K562 (cell line): ENCODE measurements around the gene ABCC1. TPM values are rescaled to one million over a fixed set of nuclear protein-coding genes. Genes with fewer than 3 reads are reported as not detected.
"Not testable (repeated sequence)": the region's sequence is repeated elsewhere in the genome, so short reads cannot be mapped to it uniquely, and the experiment has no call there.

Experiments
- ATAC-seq: fragments of 200-7000 bp; cut with Tn5 transposase; 3 replicates; pipeline ENCODE4 v1.9.1; 2020; ENCODE audit warnings: moderate library complexity
- BruUV-seq: library from RNA; stranded (reverse); fragments of 400-500 nt; replicated peaks from 2 replicates; lab custom pipeline; 2021; lab: Mats Ljungman, UMichigan
- CTCF ChIA-PET: fragments of 300-600 bp; formaldehyde crosslinking; extraction: SDS; loops from one replicate; lab custom pipeline; 2021; ENCODE audit warnings: low intra/inter-chr PET ratio; lab: Yijun Ruan, JAX
- POLR2A ChIA-PET: fragments of 300-600, 350-650 bp; sonication (Branson Sonifier 250); formaldehyde crosslinking; extraction: SDS; loops from one replicate; lab custom pipeline; 2021; ENCODE audit warnings: antibody characterized with exemption, inconsistent platforms; lab: Yijun Ruan, JAX
- DNase-seq, 4 experiments: peaks; one replicate each; pipeline versions ENCODE4 v3.0.0 to v3.0.0-alpha.2; 2011 to 2018; ENCODE audit warnings: low spot score in 3 of 4, mixed read lengths in 3 of 4; ENCODE audit errors: extremely low read depth in 1 of 4
- FAIRE-seq: peaks from 2 replicates; lab custom pipeline; 2011; peaks lifted over from hg19 to GRCh38; lab: Jason Lieb, UNC
- H2AFZ ChIP-seq: 2 replicates; pipeline ENCODE4 v1.6.0; 2011; ENCODE audit warnings: low read depth, low read length, control low read depth, inconsistent platforms
- H3K27ac ChIP-seq: fragments of 200-600 bp; 3 replicates; pipeline ENCODE4 v1.8.0; 2011; ENCODE audit warnings: low read depth, mild to moderate bottlenecking, control low read depth, inconsistent platforms, low read length, moderate library complexity, mixed read lengths; ENCODE audit errors: extremely low read depth
- H3K27me3 ChIP-seq, 2 experiments: fragments of 300-600 bp in 1 of 2; 2 replicates in 1 of 2; 3 replicates in 1 of 2; pipeline versions ENCODE4 v1.6.0 to v1.8.0; 2011; ENCODE audit warnings: inconsistent platforms in 2 of 2, low read length in 2 of 2, mild to moderate bottlenecking in 1 of 2, mixed read lengths in 1 of 2, moderate library complexity in 1 of 2; ENCODE audit not compliant: control insufficient read depth in 2 of 2, insufficient read depth in 2 of 2
- H3K36me3 ChIP-seq: fragments of 300-600 bp; 3 replicates; pipeline ENCODE4 v1.8.0; 2011; ENCODE audit warnings: mild to moderate bottlenecking, low read length, inconsistent platforms; ENCODE audit not compliant: control insufficient read depth, insufficient read depth
- H3K4me1 ChIP-seq, 2 experiments: fragments of 200-600 bp in 1 of 2; replicated peaks in 1 of 2; 2 replicates in 1 of 2; 3 replicates in 1 of 2; pipeline versions ENCODE4 v1.5.1 to v1.8.0; 2011; ENCODE audit warnings: inconsistent platforms in 2 of 2, low read length in 2 of 2, mild to moderate bottlenecking in 1 of 2, mixed read lengths in 1 of 2, moderate library complexity in 1 of 2; ENCODE audit not compliant: control insufficient read depth in 2 of 2, insufficient read depth in 2 of 2
- H3K4me2 ChIP-seq: 2 replicates; pipeline ENCODE4 v1.6.1; 2011; ENCODE audit warnings: low read length, control low read depth, inconsistent platforms, mixed read lengths; ENCODE audit not compliant: insufficient read depth
- H3K4me3 ChIP-seq: fragments of 200-600 bp; sonication (generic), shearing (Covaris generic); 2 replicates; pipeline ENCODE4 v1.5.1; 2016; ENCODE audit warnings: control low read depth, inconsistent platforms
- H3K79me2 ChIP-seq: fragments of 200-600 bp; 3 replicates; pipeline ENCODE4 v1.8.0; 2011; ENCODE audit warnings: low read length, inconsistent platforms; ENCODE audit not compliant: control insufficient read depth, insufficient read depth
- H3K9ac ChIP-seq, 2 experiments: 2 replicates each; pipeline versions ENCODE4 v1.6.0 to v1.6.1; 2011; ENCODE audit warnings: low read depth in 2 of 2, low read length in 2 of 2, control low read depth in 1 of 2, inconsistent platforms in 1 of 2, mild to moderate bottlenecking in 1 of 2, mixed read lengths in 1 of 2; ENCODE audit not compliant: insufficient read depth in 1 of 2
- H3K9me1 ChIP-seq: one replicate; pipeline ENCODE4 v1.6.0; 2011; ENCODE audit warnings: inconsistent platforms, mild to moderate bottlenecking, low read length, moderate library complexity; ENCODE audit not compliant: control insufficient read depth, insufficient read depth
- H3K9me3 ChIP-seq: replicated peaks from 2 replicates; pipeline ENCODE4 v1.5.1; 2011; ENCODE audit warnings: low read depth, low read length, inconsistent platforms; ENCODE audit not compliant: control insufficient read depth, insufficient read depth
- H4K20me1 ChIP-seq: replicated peaks from 2 replicates; pipeline ENCODE4 v1.6.1; 2011; ENCODE audit warnings: low read length, inconsistent platforms, mixed read lengths; ENCODE audit not compliant: control insufficient read depth, insufficient read depth
- BCOR ChIP-seq: fragments of 450-650 bp; IDR thresholded peaks from 2 replicates; pipeline ENCODE4 v1.6.1; 2016
- KDM1A ChIP-seq, 2 experiments: fragments of 450-650 bp; IDR thresholded peaks; 2 replicates each; pipeline ENCODE4 v1.6.1; 2016; ENCODE audit warnings: mild to moderate bottlenecking in 2 of 2
- MAFG ChIP-seq: fragments of 450-650 bp; conservative IDR thresholded peaks from 2 replicates; pipeline ENCODE4 v1.6.1; 2016; ENCODE audit warnings: missing genetic modification characterization, missing compliant biosample characterization
- RBM25 ChIP-seq: fragments of 200-400 bp; formaldehyde crosslinking; IDR thresholded peaks from 2 replicates; pipeline ENCODE4 v1.6.1; 2018; ENCODE audit warnings: low read length, low read depth, moderate library complexity; ENCODE audit not compliant: severe bottlenecking
- ZFP36 ChIP-seq: fragments of 150-350 bp; IDR thresholded peaks from 2 replicates; pipeline ENCODE4 v1.6.1; 2018; ENCODE audit warnings: low read length, low read depth; ENCODE audit not compliant: partially characterized antibody
- ZNF146 ChIP-seq: IDR thresholded peaks from one replicate; pipeline ENCODE4 v1.6.1; 2018; ENCODE audit warnings: missing compliant biosample characterization; ENCODE audit not compliant: unreplicated experiment
- WGBS: fragments of 100-300 bp; shearing (Covaris generic); methylation state at CpG from one replicate; pipeline ENCODE4 v1.1.6; 2016; ENCODE audit warnings: low coverage, mixed read lengths; ENCODE audit not compliant: insufficient coverage; ENCODE audit errors: missing lambda C conversion rate; 5-methylcytosine and 5-hydroxymethylcytosine counted together
- in situ Hi-C: fragments of 300-500 bp; cut with MboI; formaldehyde crosslinking; loops from 4 replicates; pipeline ENCODE4 v1.15.0; 2018; ENCODE audit warnings: inconsistent platforms, mixed read lengths
- intact Hi-C: fragments of 100-400 bp; cut with micrococcal nuclease; formaldehyde crosslinking; loops from 2 replicates; pipeline ENCODE4 v1.14.2; 2022
- polyA plus RNA-seq, 8 experiments: library from polyadenylated mRNA; depleted of rRNA in 4 of 8; stranded (reverse) in 5 of 8; unstranded in 3 of 8; fragments of >200 nt; fragmentation: Nextera tagmentation in 2 of 8; fragmentation: Illumina TruSeq in 1 of 8; extraction: Ambion mirVana in 2 of 8; extraction: Trizol in 1 of 8; gene quantifications; 2 replicates each; pipeline versions ENCODE4 v1.2.1 to v1.2.3, GENCODE V29; 2011 to 2014; ENCODE audit warnings: inconsistent platforms in 1 of 8, missing spikeins in 1 of 8
- total RNA-seq, 7 experiments: library from RNA; depleted of rRNA in 6 of 7; stranded (reverse); fragments of >200 nt in 6 of 7; fragmentation: Illumina TruSeq in 2 of 7; extraction: Trizol in 2 of 7; gene quantifications; 2 replicates each; pipeline versions ENCODE4 v1.2.1 to v1.2.3, GENCODE V29; 2011 to 2021; ENCODE audit warnings: low replicate concordance in 1 of 7

Gene ABCC1
- total and polyA plus RNA-seq, 9 of the 15 experiments (the other 6 are each of a cell fraction or from before 2014, with no cell fraction given): 3.9 to 41.6 (median 10.0) TPM

- ChIA-PET POLR2A (no interaction called here), CTCF (no interaction called here)
- no peaks in the 10 kb centered on the region for H3K27me3 ChIP-seq
- no peaks in the 10 kb centered on the region for H3K79me2 ChIP-seq
- WGBS: 42% methylated on average over 8 of the region's 8 CpGs
- no peak overlapping the region for H3K27ac ChIP-seq
- H3K9me3 ChIP-seq: no peaks in the 10 kb centered on the region
- H3K36me3 ChIP-seq: no peaks in the 10 kb centered on the region
- DNase-seq: no peak
- H2AFZ ChIP-seq: no peak overlapping the region
- H3K9me1 ChIP-seq: no peaks in the 10 kb centered on the region
- H3K4me3 ChIP-seq: no peak overlapping the region
- in situ Hi-C loops: no loop called here
- no peaks in the 10 kb centered on the region for H3K4me1 ChIP-seq
- BruUV-seq: no TSS peak
- intact Hi-C loops: no loop called here
- no peak for FAIRE-seq
- TF ChIP-seq MAFG (tag): no peak
- peak; percentile 27 for TF ChIP-seq ZFP36
- H3K4me2 ChIP-seq: no peak overlapping the region
- no peak for ATAC-seq
- no peak overlapping the region for H3K9ac ChIP-seq
- H4K20me1 ChIP-seq: no peaks in the 10 kb centered on the region
Observed at GRCh38 chr16:15916323-15916722, 33.1 kb upstream of the ABCC1 start.

GRCh38 chr16:15918314-15918713 is 31.1 kb upstream of the ABCC1 start:
- H3K36me3 ChIP-seq, H3K9me1 ChIP-seq, FAIRE-seq, in situ Hi-C loops, intact Hi-C loops, H2AFZ ChIP-seq, POLR2A ChIA-PET, CTCF ChIA-PET, H3K4me3 ChIP-seq, H3K27ac ChIP-seq, H3K4me2 ChIP-seq, H3K4me1 ChIP-seq, DNase-seq, H4K20me1 ChIP-seq, ATAC-seq, H3K9me3 ChIP-seq, BruUV-seq, H3K79me2 ChIP-seq, H3K9ac ChIP-seq, H3K27me3 ChIP-seq: not testable (repeated sequence)
- WGBS: 23% methylated on average over 3 of the region's 3 CpGs
- peak; percentile 97 for TF ChIP-seq ZNF146 (CRISPR knock-in tag)
- peak; percentile 41 for TF ChIP-seq RBM25
- TF ChIP-seq KDM1A (IDR thresholded peaks at IDR 0.05): peak in 1 of 2 experiments; percentile 40; a peak in 2 of 4 replicates
- TF ChIP-seq BCOR: peak; percentile 64
